Common myeloid progenitor, CD34-positive (primary cell): ENCODE data around the gene CDH4.

Experiments
- CTCF ChIA-PET: fragments of 350-600 bp; sonication (Branson Sonifier 250); formaldehyde crosslinking; loops from one replicate; lab custom pipeline; 2021; ENCODE audit warnings: antibody characterized with exemption; lab: Charles Lee
- POLR2A ChIA-PET: fragments of 350-600 bp; sonication (Branson Sonifier 250); formaldehyde crosslinking; loops from one replicate; lab custom pipeline; 2021; ENCODE audit warnings: antibody characterized with exemption; lab: Charles Lee
- DNase-seq, 3 donors: peaks; one replicate each; pipeline versions ENCODE4 v3.0.0 to v3.0.0-alpha.2; 2013
- H3K27ac ChIP-seq, 2 experiments: 1 replicate in 1 of 2; 2 replicates in 1 of 2; pipeline ENCODE4 v1.7.0; 2013; ENCODE audit warnings: inconsistent platforms in 2 of 2, low read length in 2 of 2, mild to moderate bottlenecking in 2 of 2, low read depth in 1 of 2, moderate library complexity in 1 of 2; ENCODE audit not compliant: severe bottlenecking in 2 of 2, insufficient read depth in 1 of 2, poor library complexity in 1 of 2
- H3K27me3 ChIP-seq, 5 experiments: replicated peaks in 2 of 5; 1 replicate in 3 of 5; 2 replicates in 2 of 5; pipeline versions ENCODE4 v1.6.1 to v1.7.0; 2013; ENCODE audit warnings: low read length in 4 of 5, mild to moderate bottlenecking in 2 of 5, moderate library complexity in 2 of 5, inconsistent platforms in 1 of 5; ENCODE audit not compliant: insufficient read depth in 5 of 5, control insufficient read depth in 4 of 5
- H3K36me3 ChIP-seq, 4 experiments: 1 replicate in 2 of 4; 2 replicates in 2 of 4; pipeline versions ENCODE4 v1.6.1 to v1.7.0; 2013; ENCODE audit warnings: low read length in 3 of 4, control low read depth in 1 of 4, mild to moderate bottlenecking in 1 of 4; ENCODE audit not compliant: control insufficient read depth in 4 of 4, insufficient read depth in 4 of 4
- H3K4me1 ChIP-seq, 4 experiments: 1 replicate in 3 of 4; 2 replicates in 1 of 4; pipeline versions ENCODE4 v1.6.1 to v1.7.1; 2013; ENCODE audit warnings: low read length in 3 of 4, mild to moderate bottlenecking in 3 of 4, control low read depth in 1 of 4, inconsistent platforms in 1 of 4, moderate library complexity in 1 of 4; ENCODE audit not compliant: control insufficient read depth in 4 of 4, insufficient read depth in 4 of 4; ENCODE audit errors: control extremely low read depth in 1 of 4
- H3K4me3 ChIP-seq, 7 experiments: 1 replicate in 4 of 7; 2 replicates in 3 of 7; pipeline versions ENCODE4 v1.5.1 to v1.7.0; 2013; ENCODE audit warnings: mild to moderate bottlenecking in 7 of 7, low read length in 6 of 7, moderate library complexity in 6 of 7, inconsistent platforms in 2 of 7, low read depth in 2 of 7, control low read depth in 1 of 7; ENCODE audit not compliant: insufficient read depth in 4 of 7, control insufficient read depth in 1 of 7; ENCODE audit errors: extremely low read depth in 1 of 7
- H3K9me3 ChIP-seq, 5 experiments: 1 replicate in 4 of 5; 2 replicates in 1 of 5; pipeline versions ENCODE4 v1.6.1 to v1.7.1; 2013; ENCODE audit warnings: low read length in 4 of 5, mild to moderate bottlenecking in 2 of 5, inconsistent platforms in 1 of 5, low read depth in 1 of 5, moderate library complexity in 1 of 5; ENCODE audit not compliant: control insufficient read depth in 4 of 5, insufficient read depth in 2 of 5; ENCODE audit errors: control extremely low read depth in 1 of 5
- WGBS: methylation state at CpG from one replicate; pipeline ENCODE4 v1.1.5; 2013; ENCODE audit not compliant: insufficient coverage; 5-methylcytosine and 5-hydroxymethylcytosine counted together

Gene CDH4

GRCh38 chr20:61571916-61572711, 320.1 kb downstream of the CDH4 start:
- POLR2A ChIA-PET, result no interaction called here
- Histone ChIP-seq H3K9me3 (peaks cover 0 to 18% (median 0%) of the 10 kb centered on the region in 5 experiments), H3K27me3 (no peaks in the 10 kb centered on the region), H3K4me1 (no peaks in the 10 kb centered on the region), H3K36me3 (no peaks in the 10 kb centered on the region), H3K27ac (no peak overlapping the region), H3K4me3 (no peak overlapping the region)
- CTCF ChIA-PET, result no interaction called here
- WGBS, result 90% methylated on average over 12 of the region's 13 CpGs
- no peak for DNase-seq

GRCh38 chr20:61572789-61573188, 320.7 kb downstream of the CDH4 start:
- no peak overlapping the region for H3K27ac ChIP-seq
- H3K9me3 ChIP-seq, result peaks cover 0 to 17% (median 0%) of the 10 kb centered on the region in 5 experiments
- H3K27me3 ChIP-seq, result no peaks in the 10 kb centered on the region
- WGBS, result 80% methylated on average over 6 of the region's 7 CpGs
- ChIA-PET POLR2A (no interaction called here), CTCF (no interaction called here)
- H3K4me1 ChIP-seq, result no peaks in the 10 kb centered on the region
- H3K4me3 ChIP-seq, result no peak overlapping the region
- H3K36me3 ChIP-seq, result no peaks in the 10 kb centered on the region
- no peak for DNase-seq

DNA sequence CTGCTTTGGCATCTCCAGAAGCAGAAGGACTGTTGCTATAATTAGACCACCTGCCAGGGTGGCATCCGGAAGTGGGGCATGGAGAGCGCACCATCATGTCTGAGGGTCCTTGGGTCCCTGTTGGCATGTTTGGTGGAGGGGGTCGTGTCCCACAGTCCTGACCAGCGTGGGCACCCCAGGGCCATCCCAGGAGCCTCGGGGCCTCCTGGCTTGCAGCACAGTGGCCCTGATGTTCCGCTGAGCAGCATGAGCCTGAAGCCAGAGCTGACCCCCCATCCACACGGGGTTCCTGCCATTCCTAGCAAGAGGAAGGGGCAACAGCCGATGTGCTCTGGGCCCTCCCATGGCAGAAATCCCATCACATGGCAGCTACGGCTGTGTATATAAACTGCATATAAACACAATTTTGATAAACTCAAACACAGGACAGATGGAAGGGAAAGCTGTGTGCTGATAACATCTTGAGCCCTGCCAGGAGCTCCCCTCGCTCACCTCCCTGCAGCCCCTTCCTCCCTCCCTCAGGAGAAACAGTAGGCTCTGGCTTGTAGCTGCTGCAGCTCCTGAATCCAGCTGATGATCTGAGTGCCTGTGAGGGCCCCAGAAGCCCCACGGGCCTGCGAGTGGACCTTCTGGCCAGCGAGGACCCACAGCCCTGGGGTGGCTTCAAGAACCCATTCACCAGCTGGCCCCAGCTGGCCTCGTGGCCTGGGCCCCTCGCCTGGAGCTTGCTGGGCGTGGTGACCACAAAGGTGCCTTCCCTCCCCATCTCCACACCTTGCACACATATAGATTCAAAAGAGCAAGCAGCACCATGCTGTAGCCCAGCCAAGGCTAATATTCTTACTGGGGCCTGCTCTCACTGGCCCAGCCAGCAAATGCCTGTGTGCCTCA, 321.6 kb downstream of the CDH4 start:
- Histone ChIP-seq H3K9me3 (peaks cover 0 to 13% (median 0%) of the 10 kb centered on the region in 5 experiments), H3K27ac (no peak overlapping the region), H3K36me3 (no peaks in the 10 kb centered on the region), H3K27me3 (no peaks in the 10 kb centered on the region), H3K4me3 (no peak overlapping the region), H3K4me1 (no peaks in the 10 kb centered on the region)
- WGBS, result 92% methylated on average over 13 of the region's 16 CpGs
- ChIA-PET POLR2A (no interaction called here), CTCF (no interaction called here)
- DNase-seq, result no peak

DNA sequence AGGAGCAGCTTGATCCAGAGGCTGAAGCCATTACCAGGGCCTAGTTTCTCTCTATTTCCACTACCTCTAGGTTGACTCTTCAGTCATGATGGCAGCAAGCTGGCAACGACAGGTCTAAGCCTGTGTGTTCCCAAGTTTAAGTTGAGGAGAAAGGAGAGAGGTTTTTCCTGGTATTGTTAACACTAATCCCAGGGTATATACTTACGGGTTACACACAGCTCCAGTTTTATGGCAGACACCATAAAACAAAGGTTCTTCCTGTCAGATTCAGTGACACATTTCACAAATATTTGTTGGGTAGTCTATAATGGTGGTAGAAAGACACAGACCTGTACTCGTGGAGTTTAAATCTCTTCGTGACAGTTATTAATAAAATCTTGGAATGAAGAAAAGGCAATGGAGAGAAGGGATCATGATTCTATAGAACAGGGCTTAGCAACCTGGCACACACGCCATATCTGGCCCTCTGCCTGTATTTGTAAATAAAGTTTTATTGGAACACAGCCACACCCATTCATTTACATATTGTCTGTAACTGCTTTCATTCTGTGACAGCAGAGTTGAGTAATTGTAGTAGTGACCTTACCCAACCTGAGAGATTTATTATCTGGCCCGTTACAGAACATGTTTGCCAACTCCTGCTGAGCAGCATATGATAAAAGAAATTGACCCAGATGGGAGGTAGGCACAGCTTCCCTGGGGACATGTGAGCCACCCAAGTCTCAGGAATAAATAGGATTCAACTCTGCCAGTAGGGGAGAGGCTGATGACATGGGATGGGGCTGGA, 323.3 kb downstream of the CDH4 start:
- ChIA-PET CTCF (interaction anchor here (0.6 kb wide), 1 partner anchor 9 kb away, joined by 3 read pairs; no protein-coding TSS in a partner anchor), POLR2A (no interaction called here)
- Histone ChIP-seq H3K27me3 (no peaks in the 10 kb centered on the region), H3K36me3 (no peaks in the 10 kb centered on the region), H3K4me1 (no peaks in the 10 kb centered on the region), H3K9me3 (peaks cover 0 to 11% (median 0%) of the 10 kb centered on the region in 5 experiments), H3K4me3 (no peak overlapping the region), H3K27ac (no peak overlapping the region)
- DNase-seq, result no peak
- WGBS, result 63% methylated on average over 3 of the region's 6 CpGs

DNA sequence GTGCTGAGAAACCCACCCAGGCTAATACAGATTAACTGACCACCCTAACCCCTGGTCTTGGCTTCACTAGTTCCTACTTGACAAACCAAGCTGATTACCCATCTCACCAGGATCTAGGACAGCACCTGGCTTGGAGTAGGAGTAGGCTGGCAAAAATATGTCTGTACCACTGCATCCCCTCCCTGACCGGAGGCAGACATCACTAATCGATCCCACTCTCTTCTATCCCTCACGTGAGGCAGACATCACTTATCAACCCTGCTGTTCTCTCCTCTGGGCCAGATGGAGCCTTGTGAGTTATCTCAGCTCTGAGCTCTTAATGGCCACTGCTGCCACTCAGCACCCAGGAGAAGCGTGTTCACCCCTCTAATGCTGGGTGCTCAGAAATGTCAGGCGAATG, 324.3 kb downstream of the CDH4 start:
- 96% methylated on average over 5 of the region's 5 CpGs for WGBS
- H3K4me3 ChIP-seq, result no peak overlapping the region
- H3K36me3 ChIP-seq, result no peaks in the 10 kb centered on the region
- ChIA-PET CTCF (no interaction called here), POLR2A (no interaction called here)
- DNase-seq, result no peak
- H3K27ac ChIP-seq, result no peak overlapping the region
- no peaks in the 10 kb centered on the region for H3K27me3 ChIP-seq
- peaks cover 0 to 9% (median 0%) of the 10 kb centered on the region in 5 experiments for H3K9me3 ChIP-seq
- no peaks in the 10 kb centered on the region for H3K4me1 ChIP-seq

DNA sequence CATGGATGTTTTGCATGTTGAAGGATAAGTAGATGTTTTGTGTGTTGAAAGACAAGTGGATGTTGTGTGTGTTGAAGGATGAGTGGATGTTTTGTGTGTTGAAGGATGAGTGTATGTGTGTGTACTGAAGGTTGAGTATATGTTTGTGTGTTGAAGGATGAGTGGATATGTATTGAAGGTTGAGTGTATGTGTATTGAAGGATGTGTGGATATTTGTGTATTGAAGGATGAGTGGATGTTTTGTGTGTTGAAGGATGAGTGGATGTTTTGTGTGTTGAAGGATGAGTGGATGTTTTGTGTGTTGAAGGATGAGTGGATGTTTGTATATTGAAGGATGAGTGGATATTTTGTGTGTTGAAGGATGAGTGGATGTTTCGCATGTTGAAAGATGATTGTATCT, 325.0 kb downstream of the CDH4 start:
- Histone ChIP-seq H3K27me3 (no peaks in the 10 kb centered on the region), H3K4me3 (no peak overlapping the region), H3K36me3 (no peaks in the 10 kb centered on the region), H3K4me1 (no peaks in the 10 kb centered on the region), H3K9me3 (peaks cover 0 to 9% (median 0%) of the 10 kb centered on the region in 5 experiments), H3K27ac (no peak overlapping the region)
- 100% methylated on average over 1 of the region's 1 CpG for WGBS
- no peak for DNase-seq
- ChIA-PET CTCF (no interaction called here), POLR2A (no interaction called here)
